Osteoblast (primary cell): Measurements from ENCODE around the gene CLEC12A. TPM values are rescaled to one million over a fixed set of nuclear protein-coding genes. Genes with fewer than 3 reads are reported as not detected.
"Not testable (repeated sequence)": the region's sequence is repeated elsewhere in the genome, so short reads cannot be mapped to it uniquely, and the experiment has no call there.

Experiments used
- DNase-seq: peaks from one replicate; pipeline ENCODE4 v3.0.0; 2011; ENCODE audit warnings: low spot score, mixed read lengths; ENCODE audit not compliant: insufficient read length; ENCODE audit errors: missing footprints
- H2AFZ ChIP-seq: 2 replicates; pipeline ENCODE4 v1.6.0; 2011; ENCODE audit warnings: mild to moderate bottlenecking, low read length
- H3K27ac ChIP-seq: 2 replicates; pipeline ENCODE4 v1.5.1; 2011; ENCODE audit warnings: mild to moderate bottlenecking, low read depth, low read length, moderate library complexity
- H3K27me3 ChIP-seq: 2 replicates; pipeline ENCODE4 v1.6.0; 2012; ENCODE audit warnings: mild to moderate bottlenecking, control low read depth, inconsistent platforms, low read length, moderate library complexity; ENCODE audit not compliant: insufficient read depth
- H3K36me3 ChIP-seq: 2 replicates; pipeline ENCODE4 v1.5.1; 2011; ENCODE audit warnings: mild to moderate bottlenecking, low read length, control low read depth, moderate library complexity; ENCODE audit not compliant: insufficient read depth
- H3K4me1 ChIP-seq: 2 replicates; pipeline ENCODE4 v1.5.1; 2011; ENCODE audit warnings: mild to moderate bottlenecking, low read length, control low read depth, moderate library complexity; ENCODE audit not compliant: insufficient read depth
- H3K4me2 ChIP-seq: 2 replicates; pipeline ENCODE4 v1.6.0; 2011; ENCODE audit warnings: mild to moderate bottlenecking, low read length; ENCODE audit not compliant: insufficient read depth
- H3K4me3 ChIP-seq: fragments of 200-600 bp; sonication (generic); 3 replicates; pipeline ENCODE4 v1.5.1; 2012; ENCODE audit warnings: mild to moderate bottlenecking, low read length, inconsistent platforms; ENCODE audit not compliant: insufficient read depth
- H3K79me2 ChIP-seq: 2 replicates; pipeline ENCODE4 v1.6.0; 2012; ENCODE audit warnings: mild to moderate bottlenecking, low read length, control low read depth, inconsistent platforms; ENCODE audit not compliant: insufficient read depth
- H3K9me3 ChIP-seq: 2 replicates; pipeline ENCODE4 v1.5.1; 2011; ENCODE audit warnings: low read depth, low read length, control low read depth
- H4K20me1 ChIP-seq: 2 replicates; pipeline ENCODE4 v1.6.0; 2012; ENCODE audit warnings: mild to moderate bottlenecking, low read length, control low read depth; ENCODE audit not compliant: insufficient read depth
- total RNA-seq: library from RNA; depleted of rRNA; stranded (reverse); fragments of >200 nt; gene quantifications from 2 replicates; pipeline ENCODE4 v1.2.3, GENCODE V29; 2012
- TF ChIP-seq, protein P1 (sequence below): IDR thresholded peaks from 2 replicates; pipeline ENCODE4 v1.5.1; 2011; ENCODE audit warnings: mild to moderate bottlenecking, low read depth, low read length, moderate library complexity; ENCODE audit errors: extremely low read depth

Gene CLEC12A
- total RNA-seq, 1 donor = 0.72 TPM

DNA sequence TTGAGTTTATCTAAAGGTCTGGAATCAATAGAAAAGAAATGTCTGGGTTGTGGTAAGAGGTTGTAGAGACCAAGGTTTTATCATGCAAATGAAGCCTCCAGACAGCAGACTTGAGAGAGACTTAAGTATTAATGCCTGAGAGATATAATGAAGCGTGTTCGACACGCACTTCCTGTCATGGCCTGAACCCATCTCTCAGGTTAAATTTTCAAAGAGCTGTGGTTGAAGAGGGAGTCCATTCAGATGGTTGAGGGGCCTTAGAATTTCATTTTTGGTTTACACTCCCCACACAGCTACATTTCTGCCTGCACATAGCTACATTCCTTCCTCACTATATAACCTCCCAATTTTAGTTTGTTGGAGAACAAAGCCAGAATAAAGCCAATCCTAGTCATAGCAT lies 10.1 kb upstream of the CLEC12A start:
- TF ChIP-seq, protein P1, sequence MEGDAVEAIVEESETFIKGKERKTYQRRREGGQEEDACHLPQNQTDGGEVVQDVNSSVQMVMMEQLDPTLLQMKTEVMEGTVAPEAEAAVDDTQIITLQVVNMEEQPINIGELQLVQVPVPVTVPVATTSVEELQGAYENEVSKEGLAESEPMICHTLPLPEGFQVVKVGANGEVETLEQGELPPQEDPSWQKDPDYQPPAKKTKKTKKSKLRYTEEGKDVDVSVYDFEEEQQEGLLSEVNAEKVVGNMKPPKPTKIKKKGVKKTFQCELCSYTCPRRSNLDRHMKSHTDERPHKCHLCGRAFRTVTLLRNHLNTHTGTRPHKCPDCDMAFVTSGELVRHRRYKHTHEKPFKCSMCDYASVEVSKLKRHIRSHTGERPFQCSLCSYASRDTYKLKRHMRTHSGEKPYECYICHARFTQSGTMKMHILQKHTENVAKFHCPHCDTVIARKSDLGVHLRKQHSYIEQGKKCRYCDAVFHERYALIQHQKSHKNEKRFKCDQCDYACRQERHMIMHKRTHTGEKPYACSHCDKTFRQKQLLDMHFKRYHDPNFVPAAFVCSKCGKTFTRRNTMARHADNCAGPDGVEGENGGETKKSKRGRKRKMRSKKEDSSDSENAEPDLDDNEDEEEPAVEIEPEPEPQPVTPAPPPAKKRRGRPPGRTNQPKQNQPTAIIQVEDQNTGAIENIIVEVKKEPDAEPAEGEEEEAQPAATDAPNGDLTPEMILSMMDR = no peak

DNA sequence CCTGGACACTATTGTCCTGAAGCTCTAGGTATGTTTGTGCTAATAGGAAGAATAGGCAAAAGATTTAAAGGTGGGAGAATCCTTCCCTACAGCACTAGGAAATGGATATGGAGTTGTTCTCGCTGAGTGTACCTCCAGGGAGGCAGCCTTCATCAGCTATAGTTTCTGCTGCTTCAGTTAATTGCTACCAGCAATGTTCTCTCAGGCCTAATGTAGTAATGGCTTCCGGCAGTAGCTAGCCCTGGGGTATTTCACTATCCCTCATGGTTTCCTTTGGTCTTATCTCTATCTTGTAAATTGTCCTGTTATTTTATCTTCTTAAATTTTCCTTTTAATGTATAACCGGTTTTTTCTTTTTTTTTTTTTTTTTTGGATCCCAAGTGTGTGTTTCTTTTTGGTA lies 9.3 kb upstream of the CLEC12A start:
- H3K4me3 ChIP-seq = no peak overlapping the region
- H3K4me1 ChIP-seq = no peaks in the 10 kb centered on the region
- no peaks in the 10 kb centered on the region for H4K20me1 ChIP-seq
- H3K9me3 ChIP-seq = no peaks in the 10 kb centered on the region
- H3K36me3 ChIP-seq = no peaks in the 10 kb centered on the region
- no peak for DNase-seq
- H3K4me2 ChIP-seq = no peak overlapping the region
- no peaks in the 10 kb centered on the region for H3K27me3 ChIP-seq
- H3K79me2 ChIP-seq = no peaks in the 10 kb centered on the region
- H2AFZ ChIP-seq = no peak overlapping the region
- TF ChIP-seq, protein P1 = no peak
- H3K27ac ChIP-seq = no peak overlapping the region

More for the DNA sequence above, 10.1 kb upstream of the CLEC12A start:
- no peak overlapping the region for H3K4me2 ChIP-seq
- H3K4me3 ChIP-seq = no peak overlapping the region
- no peaks in the 10 kb centered on the region for H3K9me3 ChIP-seq
- no peaks in the 10 kb centered on the region for H3K27me3 ChIP-seq
- H2AFZ ChIP-seq = no peak overlapping the region
- H3K27ac ChIP-seq = no peak overlapping the region
- H3K4me1 ChIP-seq = no peaks in the 10 kb centered on the region
- DNase-seq = no peak
- no peaks in the 10 kb centered on the region for H4K20me1 ChIP-seq
- H3K79me2 ChIP-seq = no peaks in the 10 kb centered on the region
- H3K36me3 ChIP-seq = no peaks in the 10 kb centered on the region

- Histone ChIP-seq H2AFZ (no peak overlapping the region), H3K79me2 (no peaks in the 10 kb centered on the region), H3K4me1 (no peaks in the 10 kb centered on the region), H3K36me3 (no peaks in the 10 kb centered on the region), H3K4me2 (no peak overlapping the region), H3K9me3 (no peaks in the 10 kb centered on the region), H4K20me1 (no peaks in the 10 kb centered on the region), H3K4me3 (no peak overlapping the region), H3K27ac (no peak overlapping the region), H3K27me3 (no peaks in the 10 kb centered on the region)
- TF ChIP-seq, protein P1 = no peak
- no peak for DNase-seq
These were observed 1.5 kb upstream of the CLEC12A start for GRCh38 chr12:9969673-9970072.

GRCh38 chr12:9973949-9974348 lies 2.7 kb downstream of the CLEC12A start:
- no peaks in the 10 kb centered on the region for H3K9me3 ChIP-seq
- H2AFZ ChIP-seq = no peak overlapping the region
- no peaks in the 10 kb centered on the region for H4K20me1 ChIP-seq
- no peaks in the 10 kb centered on the region for H3K79me2 ChIP-seq
- H3K4me1 ChIP-seq = no peaks in the 10 kb centered on the region
- H3K36me3 ChIP-seq = no peaks in the 10 kb centered on the region
- no peak for DNase-seq
- no peak overlapping the region for H3K4me2 ChIP-seq
- no peak overlapping the region for H3K27ac ChIP-seq
- H3K4me3 ChIP-seq = no peak overlapping the region
- H3K27me3 ChIP-seq = no peaks in the 10 kb centered on the region
- TF ChIP-seq, protein P1 = no peak

- not testable (repeated sequence) for H3K4me2 ChIP-seq, H3K79me2 ChIP-seq
These were observed 3.5 kb downstream of the CLEC12A start for GRCh38 chr12:9974731-9975130.

More at GRCh38 chr12:9974731-9975130, 3.5 kb downstream of the CLEC12A start:
- H3K9me3 ChIP-seq, H3K27ac ChIP-seq, H2AFZ ChIP-seq, DNase-seq, H3K36me3 ChIP-seq, H3K27me3 ChIP-seq, H3K4me3 ChIP-seq, H3K4me1 ChIP-seq, H4K20me1 ChIP-seq: not testable (repeated sequence)
